HUES64 (cell line): ENCODE data around the gene TMEM170B.

ENCODE experiments used
- H3K27ac ChIP-seq: 2 replicates; pipeline ENCODE4 v1.7.0; 2013; ENCODE audit warnings: low read depth, low read length, inconsistent platforms
- H3K27me3 ChIP-seq: 2 replicates; pipeline ENCODE4 v1.6.1; 2013; ENCODE audit warnings: mild to moderate bottlenecking, low read length; ENCODE audit not compliant: insufficient read depth
- H3K36me3 ChIP-seq: 2 replicates; pipeline ENCODE4 v1.6.1; 2013; ENCODE audit warnings: mild to moderate bottlenecking, low read length; ENCODE audit not compliant: insufficient read depth
- H3K4me1 ChIP-seq: 2 replicates; pipeline ENCODE4 v1.6.1; 2013; ENCODE audit warnings: mild to moderate bottlenecking, low read length, moderate library complexity; ENCODE audit not compliant: insufficient read depth
- H3K4me3 ChIP-seq: 2 replicates; pipeline ENCODE4 v1.5.1; 2013; ENCODE audit warnings: mild to moderate bottlenecking, low read length, moderate library complexity
- H3K9ac ChIP-seq: 2 replicates; pipeline ENCODE4 v1.6.1; 2013; ENCODE audit warnings: mild to moderate bottlenecking, low read depth, low read length
- H3K9me3 ChIP-seq: 2 replicates; pipeline ENCODE4 v1.6.1; 2013; ENCODE audit warnings: low read depth, low read length; ENCODE audit not compliant: insufficient read depth
- WGBS: fragments of 150-250, 120-280 bp; methylation state at CpG from one replicate; pipeline ENCODE4 v1.1.7; 2013; ENCODE audit warnings: missing lambda C conversion rate; 5-methylcytosine and 5-hydroxymethylcytosine counted together

Gene TMEM170B

DNA sequence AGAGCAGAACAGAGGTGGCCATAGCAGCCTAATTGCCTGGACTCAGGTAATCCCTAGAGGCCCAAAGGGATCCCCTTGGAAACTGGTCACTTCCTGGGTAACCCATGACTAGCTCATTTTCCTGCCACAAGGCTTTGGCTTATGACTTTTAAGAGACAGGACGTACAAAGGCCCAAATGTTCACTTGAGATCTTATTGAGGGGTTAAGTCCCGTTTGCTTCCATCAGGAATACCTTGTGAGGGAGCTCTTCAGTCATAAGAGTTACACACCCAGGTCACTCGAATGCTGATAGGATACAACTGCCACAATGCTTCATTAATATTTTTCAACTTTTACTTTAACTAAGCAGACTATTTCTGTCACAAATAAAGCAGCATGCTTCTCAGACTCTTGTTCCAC is 51.7 kb downstream of the TMEM170B start:
- H3K27me3 ChIP-seq, result no peaks in the 10 kb centered on the region
- H3K4me1 ChIP-seq, result peaks cover 9% of the 10 kb centered on the region; the same call in 1 of the 2 replicates
- H3K9me3 ChIP-seq, result peaks cover 3% of the 10 kb centered on the region; the same call in 1 of the 2 replicates
- no peak overlapping the region for H3K4me3 ChIP-seq
- 73% methylated on average over 3 of the region's 3 CpGs for WGBS
- no peaks in the 10 kb centered on the region for H3K36me3 ChIP-seq
- H3K27ac ChIP-seq, result no peak overlapping the region
- no peak overlapping the region for H3K9ac ChIP-seq

GRCh38 chr6:11592294-11592906 is 54.9 kb downstream of the TMEM170B start:
- Histone ChIP-seq H3K9me3 (peaks cover 3% of the 10 kb centered on the region; the same call in 1 of the 2 replicates), H3K36me3 (no peaks in the 10 kb centered on the region), H3K4me1 (0 out of 2 replicates have a peak, but pooled peaks cover 3% of the 10 kb centered on the region), H3K4me3 (no peak overlapping the region), H3K27ac (no peak overlapping the region), H3K9ac (no peak overlapping the region), H3K27me3 (no peaks in the 10 kb centered on the region)
- WGBS, result 91% methylated on average over 8 of the region's 8 CpGs

DNA sequence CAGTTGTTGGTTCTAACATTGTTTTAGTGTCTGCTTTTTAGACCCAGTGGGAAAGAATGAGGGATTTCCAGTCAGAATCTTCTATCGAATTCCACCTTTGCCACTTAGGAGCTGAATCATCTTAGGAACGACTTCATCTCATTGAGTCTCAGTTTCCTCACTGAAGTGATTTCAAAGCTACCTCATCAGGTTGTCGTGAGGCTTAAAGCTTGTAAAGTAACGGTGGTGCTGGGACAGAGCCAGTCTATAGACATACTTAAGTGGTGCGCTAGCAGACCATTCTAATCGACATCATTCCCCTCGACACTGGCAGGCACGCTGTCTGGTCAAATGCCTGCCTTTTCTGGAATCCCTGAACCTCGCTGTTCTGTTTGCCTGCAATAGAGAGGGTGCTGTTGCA is 55.5 kb downstream of the TMEM170B start:
- H3K4me3 ChIP-seq, result no peak overlapping the region
- no peak overlapping the region for H3K9ac ChIP-seq
- 95% methylated on average over 9 of the region's 9 CpGs for WGBS
- no peaks in the 10 kb centered on the region for H3K36me3 ChIP-seq
- peaks cover 3% of the 10 kb centered on the region; the same call in 1 of the 2 replicates for H3K4me1 ChIP-seq
- no peaks in the 10 kb centered on the region for H3K27me3 ChIP-seq
- no peak overlapping the region for H3K27ac ChIP-seq
- peaks cover 3% of the 10 kb centered on the region; the same call in 1 of the 2 replicates for H3K9me3 ChIP-seq

- Histone ChIP-seq H3K4me3 (no peak overlapping the region), H3K9me3 (no peaks in the 10 kb centered on the region), H3K36me3 (no peaks in the 10 kb centered on the region), H3K9ac (no peak overlapping the region), H3K27ac (no peak overlapping the region), H3K27me3 (no peaks in the 10 kb centered on the region), H3K4me1 (peaks cover 3% of the 10 kb centered on the region; the same call in 1 of the 2 replicates)
- 31% methylated on average over 3 of the region's 4 CpGs for WGBS
These were observed 58.4 kb downstream of the TMEM170B start for GRCh38 chr6:11595903-11596302.

GRCh38 chr6:11596640-11597237 is 59.2 kb downstream of the TMEM170B start:
- H3K4me3 ChIP-seq, result no peak overlapping the region
- H3K27me3 ChIP-seq, result no peaks in the 10 kb centered on the region
- H3K36me3 ChIP-seq, result no peaks in the 10 kb centered on the region
- H3K4me1 ChIP-seq, result peaks cover 3% of the 10 kb centered on the region
- no peaks in the 10 kb centered on the region for H3K9me3 ChIP-seq
- H3K27ac ChIP-seq, result no peak overlapping the region
- no peak overlapping the region for H3K9ac ChIP-seq
- 97% methylated on average over 6 of the region's 8 CpGs for WGBS

DNA sequence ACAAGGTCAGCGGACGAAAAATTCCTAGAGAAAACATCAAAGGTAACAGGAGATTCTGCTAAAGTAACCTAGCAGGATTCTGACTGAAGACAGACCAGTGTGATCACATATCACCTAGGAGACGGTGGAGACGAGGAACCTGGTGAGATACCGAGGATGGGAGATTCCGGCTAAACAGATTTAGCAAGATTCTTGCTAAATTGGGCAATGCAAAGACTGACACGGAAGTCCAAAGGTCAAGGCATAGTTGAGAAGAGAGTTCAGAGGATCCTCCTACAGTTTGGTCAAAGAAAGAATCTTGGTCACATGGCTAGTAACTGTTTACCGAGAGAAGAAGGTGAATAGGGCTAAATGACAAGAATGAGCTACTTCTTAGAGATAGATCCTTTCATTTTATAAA is 61.1 kb downstream of the TMEM170B start:
- Histone ChIP-seq H3K27me3 (no peaks in the 10 kb centered on the region), H3K36me3 (no peaks in the 10 kb centered on the region), H3K9me3 (no peaks in the 10 kb centered on the region), H3K4me3 (no peak overlapping the region), H3K4me1 (peaks cover 13% of the 10 kb centered on the region), H3K27ac (no peak overlapping the region), H3K9ac (no peak overlapping the region)
- WGBS, result 94% methylated on average over 8 of the region's 8 CpGs

DNA sequence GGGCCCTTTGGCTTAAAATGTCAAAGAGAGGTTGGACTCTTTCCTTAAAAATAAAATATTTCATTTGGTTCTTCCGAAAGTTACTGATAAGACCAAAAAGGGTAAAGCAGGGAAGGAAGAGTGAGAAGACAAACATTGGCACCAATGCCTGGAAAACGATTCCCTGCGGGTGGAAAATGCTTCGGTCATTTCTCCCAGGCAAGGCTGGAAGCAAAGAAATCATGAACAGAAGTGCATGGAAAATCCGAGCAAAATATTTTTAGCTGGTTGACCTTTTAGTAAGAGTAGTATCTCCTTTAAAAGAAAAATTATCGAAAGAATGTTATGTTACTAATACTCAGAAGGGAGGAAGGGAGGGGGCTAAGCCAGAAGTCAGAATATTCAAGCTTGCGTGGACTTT is 62.7 kb downstream of the TMEM170B start:
- WGBS, result 96% methylated on average over 7 of the region's 7 CpGs
- H3K4me3 ChIP-seq, result no peak overlapping the region
- no peaks in the 10 kb centered on the region for H3K27me3 ChIP-seq
- H3K36me3 ChIP-seq, result no peaks in the 10 kb centered on the region
- no peak overlapping the region for H3K9ac ChIP-seq
- no peak overlapping the region for H3K27ac ChIP-seq
- H3K9me3 ChIP-seq, result no peaks in the 10 kb centered on the region
- peaks cover 15% of the 10 kb centered on the region for H3K4me1 ChIP-seq

DNA sequence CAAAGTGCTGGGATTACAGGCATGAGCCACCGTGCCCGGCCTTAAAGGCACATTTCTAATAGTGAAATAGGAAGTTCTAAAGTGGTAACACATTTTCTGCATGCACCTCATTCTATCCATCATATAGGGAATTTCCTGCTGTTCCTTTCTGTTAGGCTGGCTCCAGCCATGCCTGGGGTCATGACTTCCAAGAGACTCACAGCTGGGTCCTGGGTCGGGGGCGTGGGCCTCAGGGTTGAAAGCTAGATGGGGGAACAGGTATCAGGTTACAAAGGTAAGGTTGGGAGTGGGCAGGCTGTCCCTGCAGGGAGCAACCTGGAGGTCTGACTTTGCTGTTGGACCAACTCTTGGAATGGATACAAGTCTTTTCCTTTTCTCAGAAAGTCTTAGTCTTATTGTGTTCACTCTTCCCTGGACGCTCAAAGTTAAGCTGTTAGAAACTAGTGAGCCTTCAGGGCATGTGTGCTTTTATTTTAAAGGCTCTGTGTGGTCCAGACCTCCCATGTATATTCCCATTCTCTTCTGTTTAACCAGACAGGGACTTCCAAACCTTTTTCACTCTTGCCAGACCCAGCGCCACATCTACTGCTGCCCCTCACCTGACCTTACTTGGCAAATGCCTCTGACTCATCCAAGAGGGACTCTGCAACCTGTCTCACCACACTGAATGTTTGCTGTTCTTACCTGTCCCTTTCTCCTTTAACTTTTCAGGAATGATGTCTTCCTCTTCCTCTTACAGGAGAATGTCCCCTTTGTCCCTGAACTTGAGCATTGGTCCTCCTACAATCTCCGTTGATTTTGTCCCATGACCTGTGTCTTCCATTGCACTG is 64.4 kb downstream of the TMEM170B start:
- Histone ChIP-seq H3K4me3 (no peak overlapping the region), H3K4me1 (peaks cover 22% of the 10 kb centered on the region), H3K27ac (no peak overlapping the region), H3K9me3 (no peaks in the 10 kb centered on the region), H3K27me3 (no peaks in the 10 kb centered on the region), H3K9ac (no peak overlapping the region), H3K36me3 (no peaks in the 10 kb centered on the region)
- 49% methylated on average over 7 of the region's 7 CpGs for WGBS

DNA sequence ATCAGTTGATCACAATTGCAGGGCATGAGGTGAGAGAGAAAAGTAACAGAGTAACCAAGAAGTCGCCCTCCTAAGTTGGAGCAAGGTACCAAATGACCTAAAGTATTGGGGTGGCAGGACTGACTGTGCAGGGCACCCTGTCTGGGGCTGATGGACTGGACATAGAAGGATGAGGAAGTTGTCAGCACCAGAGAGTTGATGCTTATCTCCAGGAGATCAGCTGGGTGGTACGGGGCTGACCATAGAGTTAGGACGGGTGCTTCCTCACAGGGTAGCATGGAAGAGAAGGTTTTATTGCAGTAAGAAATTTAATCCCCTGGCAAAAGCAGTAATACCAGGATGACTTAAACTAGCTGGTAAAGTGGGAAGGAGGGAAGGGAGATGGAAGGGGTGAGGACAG is 66.7 kb downstream of the TMEM170B start:
- 60% methylated on average over 3 of the region's 3 CpGs for WGBS
- H3K4me1 ChIP-seq, result peaks cover 27% of the 10 kb centered on the region
- no peak overlapping the region for H3K9ac ChIP-seq
- H3K9me3 ChIP-seq, result no peaks in the 10 kb centered on the region
- H3K27ac ChIP-seq, result no peak overlapping the region
- H3K4me3 ChIP-seq, result no peak overlapping the region
- H3K36me3 ChIP-seq, result no peaks in the 10 kb centered on the region
- H3K27me3 ChIP-seq, result no peaks in the 10 kb centered on the region

GRCh38 chr6:11604836-11605506 is 67.4 kb downstream of the TMEM170B start:
- no peaks in the 10 kb centered on the region for H3K27me3 ChIP-seq
- no peaks in the 10 kb centered on the region for H3K36me3 ChIP-seq
- 100% methylated on average over 2 of the region's 5 CpGs for WGBS
- H3K27ac ChIP-seq, result no peak overlapping the region
- H3K4me1 ChIP-seq, result peaks cover 34% of the 10 kb centered on the region
- H3K9me3 ChIP-seq, result no peaks in the 10 kb centered on the region
- no peak overlapping the region for H3K9ac ChIP-seq
- no peak overlapping the region for H3K4me3 ChIP-seq

DNA sequence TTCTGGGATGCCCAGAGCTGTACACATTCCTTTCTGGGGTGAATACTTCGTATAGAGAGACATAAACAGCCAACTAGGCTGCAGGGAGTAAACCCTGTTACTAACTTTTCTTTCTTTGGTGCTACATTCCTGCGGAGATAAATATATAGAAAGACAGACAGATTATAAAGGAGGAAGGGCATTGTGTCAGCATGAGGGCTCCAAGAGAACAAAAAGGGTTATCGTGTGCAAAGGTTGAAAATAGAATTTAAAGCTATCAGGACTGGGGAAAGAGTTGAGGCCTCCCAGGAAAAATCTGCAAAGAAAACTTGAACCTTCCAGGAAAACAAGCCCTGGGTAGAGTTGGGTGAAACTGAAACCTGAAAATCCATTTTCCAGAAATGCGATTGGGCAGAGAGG is 68.0 kb downstream of the TMEM170B start:
- Histone ChIP-seq H3K36me3 (no peaks in the 10 kb centered on the region), H3K9ac (no peak overlapping the region), H3K4me3 (no peak overlapping the region), H3K4me1 (peaks cover 34% of the 10 kb centered on the region), H3K27ac (no peak overlapping the region), H3K27me3 (no peaks in the 10 kb centered on the region), H3K9me3 (no peaks in the 10 kb centered on the region)
- WGBS, result 90% methylated on average over 4 of the region's 4 CpGs
